NCI-H1092 treated with DMSO at 0.1 percent for 48 hours (cell line): Measurements from ENCODE around the gene VTI1B.
A peak's percentile ranks its signal among the peaks of the same experiment; 100 is the strongest.

Experiments used
- DNase-seq: peaks from one replicate; lab custom pipeline; 2025; lab: John Stamatoyannopoulos, UW

Gene VTI1B

DNA sequence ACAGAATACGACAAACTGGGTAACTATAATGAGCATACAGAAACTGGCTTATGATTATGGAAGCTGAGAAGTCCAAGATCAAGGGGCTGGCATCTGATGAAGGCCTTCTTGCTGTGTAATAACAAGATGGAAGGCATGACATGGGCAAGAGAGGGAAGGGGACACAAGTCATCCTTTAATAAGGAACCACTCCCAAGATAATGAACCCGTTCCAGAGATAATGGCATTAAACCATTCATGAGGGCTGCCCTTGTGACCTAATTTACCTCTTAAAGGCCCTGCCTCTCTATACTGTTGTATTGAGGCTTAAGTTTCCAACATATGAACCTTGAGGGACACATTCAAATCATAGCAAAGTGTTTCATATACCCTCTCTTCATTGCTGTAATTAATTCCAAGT lies 4.6 kb upstream of the VTI1B start:
- no peak for DNase-seq

- DNase-seq, result no peak
Measured at GRCh38 chr14:67675219-67675582, 769 bp upstream of the VTI1B start.

DNA sequence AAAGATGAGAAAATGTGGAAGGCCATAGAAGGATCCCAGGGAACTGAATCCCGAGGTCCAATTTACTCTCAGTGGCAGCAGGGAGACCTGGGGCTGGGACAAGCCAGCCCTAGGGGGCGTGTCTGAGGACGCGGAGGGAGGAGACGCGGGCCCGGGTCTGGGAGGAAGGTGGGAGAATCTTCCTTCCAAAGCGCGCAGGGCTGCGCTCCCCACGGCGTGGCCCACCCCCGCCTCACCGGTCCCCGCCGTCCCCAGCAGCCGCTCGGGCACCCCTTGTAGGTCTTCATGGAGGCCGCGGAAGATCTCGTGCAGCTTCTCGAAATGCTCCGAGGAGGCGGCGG lies 323 bp downstream of the VTI1B start:
- peak; percentile 67 for DNase-seq

DNA sequence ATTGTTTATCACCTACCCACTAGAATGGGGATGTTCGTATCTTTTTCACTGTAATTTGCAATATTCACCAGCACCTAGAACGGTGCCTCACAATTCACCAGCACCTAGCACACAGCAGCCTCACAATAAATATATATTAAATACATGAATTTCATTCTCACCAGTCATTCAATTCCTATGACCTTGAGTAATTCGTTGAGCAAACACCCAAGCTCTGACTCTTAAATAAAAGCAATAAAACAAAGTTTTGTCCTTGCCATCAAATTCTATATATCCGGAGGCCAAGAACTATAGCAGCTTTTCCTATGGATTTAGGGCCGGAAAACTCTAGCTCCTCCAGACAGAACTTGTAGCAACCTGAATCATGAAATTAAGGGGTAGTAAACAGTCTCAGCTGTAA lies 981 bp downstream of the VTI1B start:
- DNase-seq, result no peak

DNA sequence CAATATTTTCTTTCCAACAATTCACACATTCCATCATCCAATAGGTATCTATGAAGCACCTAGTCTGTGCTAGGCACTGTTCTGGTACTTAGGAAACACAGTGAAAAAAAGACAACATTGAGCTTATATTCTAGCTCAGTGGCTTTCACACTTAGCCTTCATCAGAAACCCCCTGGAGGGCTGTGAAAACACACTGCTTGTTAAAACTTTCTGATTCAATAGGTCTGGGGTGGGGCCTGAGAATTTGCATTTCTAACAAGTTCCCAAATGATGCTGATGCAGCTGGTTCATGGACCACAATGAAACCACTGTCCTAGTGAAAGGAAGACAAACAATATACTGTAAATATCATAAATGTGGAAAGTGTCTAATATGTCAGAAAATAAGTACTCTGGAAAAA lies 5.9 kb downstream of the VTI1B start:
- no peak for DNase-seq

- peak; percentile 41 for DNase-seq
Measured at GRCh38 chr14:67666750-67667449, 7.5 kb downstream of the VTI1B start.

DNA sequence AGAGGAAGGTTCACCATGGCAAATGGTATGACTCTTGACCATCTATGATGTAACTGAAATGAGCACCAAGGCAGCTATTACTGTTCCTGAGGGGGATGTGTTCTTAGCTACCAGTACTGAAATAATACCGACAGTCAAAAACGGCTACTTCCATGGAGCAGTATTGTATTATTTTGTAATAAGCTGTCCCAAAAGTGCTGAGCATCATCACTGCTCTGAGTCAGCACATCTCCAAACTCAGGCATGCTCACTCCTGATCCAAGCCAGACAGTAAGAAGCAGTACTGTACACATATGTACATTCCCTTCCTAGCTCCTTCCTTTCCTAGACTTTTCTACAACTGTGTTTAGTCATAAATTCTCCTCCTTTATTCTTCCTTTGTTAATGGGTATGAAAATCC lies 8.6 kb downstream of the VTI1B start:
- no peak for DNase-seq

- no peak for DNase-seq
Measured at GRCh38 chr14:67663633-67664032, 10.8 kb downstream of the VTI1B start.

DNA sequence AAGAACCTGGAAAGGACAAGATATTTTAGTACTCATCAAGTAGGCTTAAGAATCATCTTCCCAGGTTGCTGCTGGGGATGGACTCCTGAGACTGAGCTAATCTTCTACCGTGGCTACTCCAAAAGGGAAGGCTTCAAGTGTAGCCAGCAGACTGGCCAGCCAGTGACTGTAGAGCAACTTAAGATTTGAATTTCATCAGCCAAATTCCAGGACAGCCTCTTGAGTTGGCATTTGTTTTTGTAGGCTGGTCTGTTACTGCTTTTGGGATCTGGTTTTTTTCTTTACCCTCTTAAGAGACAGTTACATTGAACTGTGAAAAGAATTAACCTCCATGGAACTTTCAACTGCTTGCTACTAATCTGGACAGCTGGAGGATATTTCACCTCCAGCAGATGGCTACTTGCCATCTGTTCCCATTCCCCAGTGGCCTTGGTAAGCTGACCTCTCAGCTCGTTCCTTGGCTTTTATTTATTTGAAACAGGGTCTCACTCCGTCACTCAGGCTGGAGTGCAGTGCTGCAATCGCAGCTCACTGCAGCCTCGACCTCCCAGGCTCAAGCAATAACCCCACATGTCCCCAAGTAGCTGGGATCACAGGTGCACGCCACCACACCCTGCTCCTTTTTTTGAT lies 20.7 kb downstream of the VTI1B start:
- DNase-seq, result no peak

DNA sequence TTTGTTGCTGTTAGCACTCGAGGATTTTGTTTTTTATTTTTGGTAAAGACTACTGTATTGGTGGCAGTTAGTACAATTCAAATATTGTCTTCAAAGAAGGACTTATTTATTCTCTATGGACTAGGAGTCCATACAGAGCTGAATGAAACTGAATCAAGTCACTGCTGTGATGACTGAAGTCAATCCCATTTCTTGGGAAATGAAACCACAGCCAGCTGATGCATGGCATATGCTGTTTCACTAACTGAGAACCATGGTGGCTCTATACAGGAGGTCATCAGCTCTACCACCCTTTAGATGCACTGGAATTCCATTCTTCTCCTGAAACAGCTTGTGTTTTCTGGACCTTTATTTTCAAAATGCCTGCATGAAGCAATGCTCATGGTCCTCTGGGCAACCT lies 22.2 kb downstream of the VTI1B start:
- no peak for DNase-seq

- DNase-seq, result no peak
Measured at GRCh38 chr14:67650694-67651093, 23.7 kb downstream of the VTI1B start.

GRCh38 chr14:67650151-67650550 lies 24.3 kb downstream of the VTI1B start:
- DNase-seq, result no peak

- no peak for DNase-seq
Measured at GRCh38 chr14:67646131-67646530, 28.3 kb downstream of the VTI1B start.

- DNase-seq, result no peak
Measured at GRCh38 chr14:67645414-67645813, 29.0 kb downstream of the VTI1B start.

GRCh38 chr14:67644428-67644827 lies 30.0 kb downstream of the VTI1B start:
- DNase-seq, result no peak

DNA sequence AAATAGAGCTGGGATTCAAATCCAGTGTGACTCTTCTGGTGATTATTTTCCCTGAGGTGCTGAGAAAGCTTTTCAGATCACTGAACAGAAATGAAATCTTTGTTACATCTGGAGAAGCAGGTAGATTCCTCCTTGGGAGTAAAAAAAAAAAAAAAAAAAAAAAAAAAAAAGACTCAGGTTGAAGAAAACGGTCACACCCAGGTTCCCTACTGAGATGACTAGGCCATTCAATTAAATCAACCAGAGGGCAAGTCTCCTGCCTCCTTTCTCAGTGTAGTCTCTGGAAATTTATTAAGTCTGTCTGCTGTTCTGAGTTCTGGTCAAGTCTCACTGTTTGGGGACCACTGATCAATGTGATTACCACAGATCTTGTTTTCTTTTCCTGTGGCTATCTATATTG lies 30.7 kb downstream of the VTI1B start:
- DNase-seq, result no peak

DNA sequence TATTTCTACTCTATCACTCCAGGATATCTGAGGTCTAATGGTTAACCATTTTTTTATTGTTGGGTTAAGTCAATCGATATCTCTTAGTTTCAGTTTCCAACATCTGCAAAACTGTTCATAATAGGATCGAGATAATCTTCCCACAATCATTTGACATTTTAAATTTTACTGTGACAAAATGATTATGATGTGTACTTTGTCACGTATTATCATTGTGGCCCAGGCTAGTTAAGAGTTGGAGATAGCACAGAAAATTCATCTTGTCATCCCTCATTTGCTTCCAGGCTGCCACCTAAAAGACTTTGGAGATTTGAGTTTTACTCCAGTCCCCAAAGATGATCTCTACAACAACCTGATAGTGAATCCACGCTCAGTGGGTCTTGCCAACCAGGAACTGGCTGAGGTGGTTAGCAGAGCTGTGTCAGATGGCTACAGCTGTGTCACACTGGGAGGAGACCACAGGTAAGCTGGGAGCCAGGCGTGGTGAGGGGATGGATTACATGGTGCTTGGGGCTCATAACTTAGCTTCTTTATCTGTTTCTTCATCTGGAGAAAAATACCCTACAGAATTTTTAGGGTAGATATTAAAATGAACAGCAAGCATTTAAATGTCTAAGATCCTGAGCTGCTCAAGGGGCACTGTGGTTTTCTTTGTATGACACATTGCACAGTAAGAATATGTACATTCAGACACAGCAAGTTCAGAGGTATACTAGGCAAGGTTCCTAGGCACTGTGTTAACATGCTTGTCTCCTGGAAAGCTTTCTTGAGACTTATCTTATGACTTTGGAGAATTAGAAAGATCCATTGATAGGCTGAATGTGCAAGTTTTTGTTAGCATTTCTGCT lies 32.3 kb downstream of the VTI1B start:
- no peak for DNase-seq

DNA sequence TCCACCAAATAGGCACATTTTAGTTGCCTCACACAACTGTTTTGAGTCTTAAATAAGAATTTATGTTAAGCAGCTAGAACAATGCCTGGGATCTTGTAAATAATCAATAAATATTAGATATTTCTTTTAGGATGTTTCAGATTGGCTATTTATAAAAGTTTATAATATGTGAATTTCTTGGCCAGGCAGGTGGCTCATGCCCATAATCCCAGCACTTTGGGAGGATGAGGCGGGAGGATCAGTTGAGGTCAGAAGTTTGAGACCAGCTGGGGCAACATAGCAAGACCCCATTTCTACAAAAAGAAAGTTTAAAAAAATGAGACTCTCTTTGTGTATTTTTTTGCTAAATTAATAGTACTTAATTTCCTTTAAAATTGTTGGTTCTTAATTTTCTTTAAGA lies 33.0 kb downstream of the VTI1B start:
- DNase-seq, result no peak

DNA sequence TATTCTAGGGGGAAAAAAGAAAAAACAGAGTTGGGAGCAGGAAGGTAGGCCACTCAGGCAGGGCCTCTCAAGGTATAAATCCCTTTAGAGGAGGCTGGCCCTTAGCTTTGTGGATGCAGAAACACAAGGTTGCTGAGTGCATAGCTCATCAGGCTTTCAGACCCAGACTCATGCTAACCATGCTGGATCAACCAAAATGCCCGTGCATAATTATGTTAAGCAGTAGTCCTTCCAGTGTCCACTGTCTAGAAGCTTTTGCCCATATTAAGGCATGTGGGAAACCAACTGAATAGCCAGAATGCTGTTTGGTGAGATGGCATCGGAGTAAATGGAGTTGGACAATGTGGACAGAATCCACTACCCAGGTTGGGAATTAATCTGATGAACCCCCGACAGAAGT lies 35.8 kb downstream of the VTI1B start:
- DNase-seq, result no peak

DNA sequence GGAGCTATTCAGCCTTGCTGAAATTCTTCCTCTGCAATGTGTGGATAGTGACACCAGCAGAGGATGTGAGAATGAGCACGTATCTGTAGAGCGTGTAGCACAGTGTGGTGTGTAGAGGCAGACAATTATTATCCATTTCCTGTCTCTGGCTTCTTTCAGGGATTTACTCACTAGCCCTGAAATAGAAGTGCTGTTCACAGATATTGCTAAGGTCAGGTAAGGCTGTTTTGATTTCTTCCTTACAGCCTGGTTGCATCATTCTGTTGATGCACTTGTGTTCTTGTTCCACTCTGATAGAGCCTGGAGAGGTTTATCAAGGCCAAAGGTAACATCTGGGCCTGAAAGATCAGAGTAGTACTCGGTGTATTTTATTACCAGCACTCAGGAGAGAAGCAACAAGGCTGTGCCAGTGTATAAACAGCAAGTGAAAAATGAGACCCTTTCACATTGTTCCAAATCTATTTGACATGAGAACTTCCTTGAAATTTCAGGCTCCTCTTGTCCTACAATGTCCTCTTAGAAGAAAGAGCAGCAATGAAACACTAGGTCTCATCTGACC lies 38.0 kb downstream of the VTI1B start:
- peak; percentile 35 for DNase-seq

GRCh38 chr14:67633451-67634147 lies 40.8 kb downstream of the VTI1B start:
- no peak for DNase-seq

GRCh38 chr14:67630938-67631337 lies 43.5 kb downstream of the VTI1B start:
- no peak for DNase-seq
